ENCODE measurements around the gene ZFYVE9.

- TF ChIP-seq ZNF444 (CRISPR knock-in tag; IDR thresholded peaks at IDR 0.05) (no peak), CTCF (IDR thresholded peaks at IDR 0.05 in 2 of 3, conservative IDR thresholded peaks at IDR 0.05 in 1 of 3; ENCODE audit: insufficient read depth in 2 of 3, low read depth in 1 of 3, low read length in 3 of 3) (no peak), ZBTB43 (CRISPR knock-in tag; IDR thresholded peaks at IDR 0.05) (no peak), STAG1 (CRISPR knock-in tag; IDR thresholded peaks at IDR 0.05; ENCODE audit: borderline replicate concordance) (no peak), RFX5 (IDR thresholded peaks at IDR 0.05; ENCODE audit: low read depth, low read length) (no peak), PHF20 (IDR thresholded peaks at IDR 0.05; ENCODE audit: partially characterized antibody) (no peak), GABPB1 (CRISPR knock-in tag; IDR thresholded peaks at IDR 0.05) (no peak), SMAD2 (IDR thresholded peaks at IDR 0.05; ENCODE audit: low read depth, low read length) (no peak)
Observed at GRCh38 chr1:52368383-52369172, 226.7 kb downstream of the ZFYVE9 start.

Measured in K562 (cell line).